Activated naive CD4-positive, alpha-beta T cell treated with anti-CD3 and anti-CD28 coated beads, Interleukin-2, amount 50 U/mL, for 72 hours (primary cell): Measurements from ENCODE around the gene MEX3D. TPM values are rescaled to one million over a fixed set of nuclear protein-coding genes. Genes with fewer than 3 reads are reported as not detected.
"Not testable (repeated sequence)": the region's sequence is repeated elsewhere in the genome, so short reads cannot be mapped to it uniquely, and the experiment has no call there.

Experiments used
- ATAC-seq, 2 donors: fragments of 150-1000 bp; cut with Tn5 transposase; 2 replicates each; pipeline ENCODE4 v1.10.0; 2021; ENCODE audit warnings: mild to moderate bottlenecking in 2 of 2, moderate library complexity in 2 of 2
- DNase-seq, 2 donors: peaks; one replicate each; pipeline ENCODE4 v3.0.0; 2021 to 2022; ENCODE audit warnings: low spot score in 2 of 2
- H3K27ac Mint-ChIP-seq, 2 donors: one replicate each; pipeline ENCODE4 v1.8.0; 2022; ENCODE audit warnings: mild to moderate bottlenecking in 2 of 2, mixed read lengths in 2 of 2
- H3K36me3 Mint-ChIP-seq, 2 donors: one replicate each; pipeline ENCODE4 v1.8.0; 2022; ENCODE audit warnings: mixed read lengths in 2 of 2
- H3K9me3 Mint-ChIP-seq, 2 donors: one replicate each; pipeline ENCODE4 v1.8.0; 2022; ENCODE audit warnings: mixed read lengths in 2 of 2
- total RNA-seq, 2 donors: library from RNA; stranded (reverse); gene quantifications; one replicate each; pipeline ENCODE4 v1.2.3, GENCODE V29; 2022

MEX3D gene
- total RNA-seq, 2 donors from 2014 or later: 3.0 to 7.0 TPM

- ATAC-seq (no peak), DNase-seq (no peak)
- no peaks in the 10 kb centered on the region for H3K9me3 Mint-ChIP-seq
- no peak overlapping the region for H3K27ac Mint-ChIP-seq
- H3K36me3 Mint-ChIP-seq: peaks cover 0 to 7% of the 10 kb centered on the region in 2 donors
Measured at GRCh38 chr19:1520203-1520780, 47.8 kb downstream of the MEX3D start.

GRCh38 chr19:1519802-1520201 lies 48.3 kb downstream of the MEX3D start:
- H3K9me3 Mint-ChIP-seq, ATAC-seq, H3K36me3 Mint-ChIP-seq, DNase-seq, H3K27ac Mint-ChIP-seq: not testable (repeated sequence)

GRCh38 chr19:1518471-1518870 lies 49.7 kb downstream of the MEX3D start:
- no peak overlapping the region for H3K27ac Mint-ChIP-seq
- H3K36me3 Mint-ChIP-seq: no peaks in the 10 kb centered on the region
- DNase-seq: no peak
- H3K9me3 Mint-ChIP-seq: no peaks in the 10 kb centered on the region
- no peak for ATAC-seq

- no peak for ATAC-seq
- no peaks in the 10 kb centered on the region for H3K36me3 Mint-ChIP-seq
Measured at GRCh38 chr19:1516395-1516753, 51.8 kb downstream of the MEX3D start.

GRCh38 chr19:1514986-1515721 lies 53.0 kb downstream of the MEX3D start:
- no peaks in the 10 kb centered on the region for H3K36me3 Mint-ChIP-seq
- no peak overlapping the region for H3K27ac Mint-ChIP-seq
- ATAC-seq: no peak
- no peak for DNase-seq
- H3K9me3 Mint-ChIP-seq: no peaks in the 10 kb centered on the region

More at GRCh38 chr19:1516395-1516753, 51.8 kb downstream of the MEX3D start:
- Mint-ChIP-seq H3K27ac (no peak overlapping the region), H3K9me3 (no peaks in the 10 kb centered on the region)
- DNase-seq: no peak

GRCh38 chr19:1514295-1514661 lies 53.8 kb downstream of the MEX3D start:
- no peak for ATAC-seq
- Mint-ChIP-seq H3K9me3 (no peaks in the 10 kb centered on the region), H3K27ac (no peak overlapping the region), H3K36me3 (no peaks in the 10 kb centered on the region)
- no peak for DNase-seq

- DNase-seq (peak in 1 of 2 donors; percentile 84), ATAC-seq (peak; percentile 48 to 63)
- Mint-ChIP-seq H3K27ac (no peak overlapping the region), H3K36me3 (no peaks in the 10 kb centered on the region), H3K9me3 (no peaks in the 10 kb centered on the region)
Measured at GRCh38 chr19:1513499-1514294, 54.4 kb downstream of the MEX3D start.

- H3K36me3 Mint-ChIP-seq: no peaks in the 10 kb centered on the region
- ATAC-seq (peak; percentile 88 to 97), DNase-seq (peak; percentile 81)
- H3K9me3 Mint-ChIP-seq: no peaks in the 10 kb centered on the region
- no peak within 1 kb of the TSS for H3K27ac Mint-ChIP-seq
Measured at GRCh38 chr19:1512671-1513498, 55.2 kb downstream of the MEX3D start, which contains the start of gene ADAMTSL5. TSS of gene ADAMTSL5 (minus strand) at chr19:1513019. CDS start at chr19:1510943, 2,076 bp downstream.

- DNase-seq: no peak
- H3K27ac Mint-ChIP-seq: no peak overlapping the region
- ATAC-seq: no peak
- H3K36me3 Mint-ChIP-seq: no peaks in the 10 kb centered on the region
- H3K9me3 Mint-ChIP-seq: no peaks in the 10 kb centered on the region
Measured at GRCh38 chr19:1511318-1512317, 56.5 kb downstream of the MEX3D start.

GRCh38 chr19:1510807-1511206 lies 57.3 kb downstream of the MEX3D start:
- Mint-ChIP-seq H3K27ac (no peak overlapping the region), H3K9me3 (no peaks in the 10 kb centered on the region), H3K36me3 (no peaks in the 10 kb centered on the region)
- no peak for DNase-seq
- no peak for ATAC-seq

- DNase-seq (no peak), ATAC-seq (no peak)
- H3K36me3 Mint-ChIP-seq: no peaks in the 10 kb centered on the region
- no peaks in the 10 kb centered on the region for H3K9me3 Mint-ChIP-seq
- H3K27ac Mint-ChIP-seq: no peak overlapping the region
Measured at GRCh38 chr19:1510442-1510806, 57.7 kb downstream of the MEX3D start.

- no peak overlapping the region for H3K27ac Mint-ChIP-seq
- DNase-seq (no peak), ATAC-seq (no peak)
- no peaks in the 10 kb centered on the region for H3K36me3 Mint-ChIP-seq
- H3K9me3 Mint-ChIP-seq: no peaks in the 10 kb centered on the region
Measured at GRCh38 chr19:1509602-1510441, 58.3 kb downstream of the MEX3D start.

GRCh38 chr19:1508507-1508856 lies 59.6 kb downstream of the MEX3D start:
- H3K36me3 Mint-ChIP-seq: no peaks in the 10 kb centered on the region
- DNase-seq (no peak), ATAC-seq (no peak)
- H3K27ac Mint-ChIP-seq: peak overlapping the region in 1 of 2 donors; percentile 36
- H3K9me3 Mint-ChIP-seq: no peaks in the 10 kb centered on the region

GRCh38 chr19:1507763-1508506 lies 60.2 kb downstream of the MEX3D start:
- no peaks in the 10 kb centered on the region for H3K36me3 Mint-ChIP-seq
- peak; percentile 84 to 92 for ATAC-seq
- peak overlapping the region; percentile 32 to 36 for H3K27ac Mint-ChIP-seq
- H3K9me3 Mint-ChIP-seq: no peaks in the 10 kb centered on the region
- peak; percentile 85 to 86 for DNase-seq
